GM23338 (cell line): Measurements from ENCODE around the gene EPHA3. TPM values are rescaled to one million over a fixed set of nuclear protein-coding genes. Genes with fewer than 3 reads are reported as not detected.

Experiments
- ATAC-seq: fragments of 200-7000 bp; cut with Tn5 transposase; 3 replicates; pipeline ENCODE4 v1.9.1; 2020
- DNase-seq: peaks from one replicate; pipeline ENCODE4 v3.0.0-alpha.2; 2015; ENCODE audit warnings: low spot score
- H2AFZ ChIP-seq: fragments of 200-600 bp; sonication (generic); 2 replicates; pipeline ENCODE4 v1.8.0; 2016; ENCODE audit warnings: antibody characterized with exemption, mild to moderate bottlenecking, moderate library complexity
- H3F3A ChIP-seq: fragments of 200-600 bp; sonication (generic); replicated peaks from 2 replicates; pipeline ENCODE4 v1.8.0; 2017; ENCODE audit warnings: antibody characterized with exemption, mixed run types, low read depth
- H3K27ac ChIP-seq: fragments of 200-600 bp; sonication (generic); 2 replicates; pipeline ENCODE4 v1.6.1; 2016; ENCODE audit warnings: low read depth
- H3K27me3 ChIP-seq: fragments of 200-600 bp; sonication (generic); 2 replicates; pipeline ENCODE4 v1.8.0; 2016; ENCODE audit warnings: mild to moderate bottlenecking, mixed run types, moderate library complexity; ENCODE audit not compliant: insufficient read depth
- H3K36me3 ChIP-seq: fragments of 200-600 bp; sonication (generic); 2 replicates; pipeline ENCODE4 v1.8.0; 2016; ENCODE audit warnings: mild to moderate bottlenecking; ENCODE audit not compliant: insufficient read depth
- H3K4me1 ChIP-seq: fragments of 200-600 bp; sonication (generic); 2 replicates; pipeline ENCODE4 v1.8.0; 2016; ENCODE audit warnings: mild to moderate bottlenecking, moderate library complexity; ENCODE audit not compliant: insufficient read depth
- H3K4me2 ChIP-seq: fragments of 200-600 bp; sonication (generic); 2 replicates; pipeline ENCODE4 v1.7.1; 2017; ENCODE audit warnings: mixed run types
- H3K4me3 ChIP-seq: fragments of 200-600 bp; sonication (generic); 2 replicates; pipeline ENCODE4 v1.6.1; 2016; ENCODE audit warnings: mixed run types
- H3K79me2 ChIP-seq: fragments of 200-600 bp; sonication (generic); replicated peaks from 2 replicates; pipeline ENCODE4 v1.8.0; 2017; ENCODE audit warnings: mild to moderate bottlenecking; ENCODE audit not compliant: insufficient read depth
- H3K9me2 ChIP-seq: fragments of 200-600 bp; sonication (generic); 2 replicates; pipeline ENCODE4 v1.8.0; 2017; ENCODE audit not compliant: insufficient read depth
- H4K20me1 ChIP-seq: fragments of 200-600 bp; sonication (generic); replicated peaks from 2 replicates; pipeline ENCODE4 v1.8.0; 2017; ENCODE audit warnings: mild to moderate bottlenecking; ENCODE audit not compliant: insufficient read depth
- H3K27ac Mint-ChIP-seq: 2 replicates; pipeline ENCODE4 v1.8.0; 2020; ENCODE audit warnings: inconsistent platforms, mild to moderate bottlenecking, moderate library complexity, mixed read lengths
- H3K27me3 Mint-ChIP-seq: 3 replicates; pipeline ENCODE4 v1.8.0; 2022; ENCODE audit warnings: low read depth, mild to moderate bottlenecking, moderate library complexity, mixed read lengths, inconsistent platforms; ENCODE audit not compliant: insufficient read depth, poor library complexity
- H3K36me3 Mint-ChIP-seq: 3 replicates; pipeline ENCODE4 v1.8.0; 2021; ENCODE audit warnings: low read depth, mild to moderate bottlenecking, inconsistent platforms, moderate library complexity, mixed read lengths
- H3K4me1 Mint-ChIP-seq: 3 replicates; pipeline ENCODE4 v1.8.0; 2020; ENCODE audit warnings: mild to moderate bottlenecking, inconsistent platforms, mixed read lengths
- H3K4me3 Mint-ChIP-seq: 3 replicates; pipeline ENCODE4 v1.8.0; 2021; ENCODE audit warnings: moderate library complexity, mild to moderate bottlenecking, inconsistent platforms, mixed read lengths
- H3K9me3 Mint-ChIP-seq: 3 replicates; pipeline ENCODE4 v1.8.0; 2020; ENCODE audit warnings: moderate library complexity, mild to moderate bottlenecking, inconsistent platforms, mixed read lengths
- CREB1 ChIP-seq: fragments of 250-450 bp; sonication (Bioruptor Pico); IDR thresholded peaks from 2 replicates; pipeline ENCODE4 v1.5.0; 2020; ENCODE audit warnings: low read depth, mild to moderate bottlenecking, moderate library complexity
- JUNB ChIP-seq: IDR thresholded peaks from one replicate; pipeline ENCODE4 v1.6.1; 2016; ENCODE audit warnings: antibody characterized with exemption; ENCODE audit not compliant: unreplicated experiment
- POLR2AphosphoS5 ChIP-seq: IDR thresholded peaks from 2 replicates; pipeline ENCODE4 v1.6.1; 2016; ENCODE audit warnings: antibody characterized with exemption, low read depth
- ZNF114 ChIP-seq: fragments of 250-450 bp; sonication (Bioruptor Pico); IDR thresholded peaks from 2 replicates; pipeline ENCODE4 v1.5.0; 2020; ENCODE audit warnings: mild to moderate bottlenecking, moderate library complexity
- polyA plus RNA-seq: library from polyadenylated mRNA; unstranded; fragments of >200 nt; fragmentation: Nextera tagmentation; extraction: Ambion mirVana; gene quantifications from 2 replicates; pipeline ENCODE4 v1.2.1, GENCODE V29; 2016
- total RNA-seq: library from RNA; depleted of rRNA; stranded (reverse); fragments of >200 nt; shearing (Covaris generic); gene quantifications from 2 replicates; pipeline ENCODE4 v1.2.3, GENCODE V29; 2014
- TF ChIP-seq, protein P1 (sequence below): IDR thresholded peaks from 2 replicates; pipeline ENCODE4 v1.6.1; 2016; ENCODE audit warnings: antibody characterized with exemption

The EPHA3 gene
- total and polyA plus RNA-seq, 2 experiments from 2014 or later = 0.05 to 0.21 TPM

- TF ChIP-seq, protein P1, sequence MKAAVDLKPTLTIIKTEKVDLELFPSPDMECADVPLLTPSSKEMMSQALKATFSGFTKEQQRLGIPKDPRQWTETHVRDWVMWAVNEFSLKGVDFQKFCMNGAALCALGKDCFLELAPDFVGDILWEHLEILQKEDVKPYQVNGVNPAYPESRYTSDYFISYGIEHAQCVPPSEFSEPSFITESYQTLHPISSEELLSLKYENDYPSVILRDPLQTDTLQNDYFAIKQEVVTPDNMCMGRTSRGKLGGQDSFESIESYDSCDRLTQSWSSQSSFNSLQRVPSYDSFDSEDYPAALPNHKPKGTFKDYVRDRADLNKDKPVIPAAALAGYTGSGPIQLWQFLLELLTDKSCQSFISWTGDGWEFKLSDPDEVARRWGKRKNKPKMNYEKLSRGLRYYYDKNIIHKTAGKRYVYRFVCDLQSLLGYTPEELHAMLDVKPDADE = no peak
These were observed 246.0 kb downstream of the EPHA3 start (continued) for GRCh38 chr3:89353465-89353864.

DNA sequence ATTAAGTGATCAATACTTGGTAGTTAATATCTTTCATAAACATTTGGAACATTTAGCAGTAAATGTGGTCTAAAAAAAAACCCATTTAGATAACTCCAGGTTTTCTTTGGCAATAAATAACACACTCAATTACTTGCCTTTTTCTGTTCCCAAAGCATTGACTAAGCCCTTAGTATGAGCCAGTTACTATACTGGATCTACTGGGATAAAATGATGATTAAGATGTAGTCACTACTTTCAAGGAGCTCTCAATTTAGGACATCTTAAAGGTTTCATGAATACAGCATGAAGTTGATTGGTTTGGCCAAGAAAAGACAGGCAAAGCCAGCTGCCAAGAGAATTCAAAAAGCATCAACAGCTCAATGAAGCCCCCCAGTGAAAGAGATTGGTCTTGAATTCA lies 250.9 kb downstream of the EPHA3 start:
- ATAC-seq (no peak), DNase-seq (no peak)
- Histone ChIP-seq H3F3A (no peaks in the 10 kb centered on the region), H3K4me1 (no peaks in the 10 kb centered on the region), H3K4me3 (no peak overlapping the region), H3K27ac (no peak overlapping the region), H4K20me1 (no peaks in the 10 kb centered on the region), H3K36me3 (no peaks in the 10 kb centered on the region), H2AFZ (no peak overlapping the region), H3K79me2 (no peaks in the 10 kb centered on the region), H3K9me2 (no peaks in the 10 kb centered on the region), H3K4me2 (no peak overlapping the region), H3K27me3 (no peaks in the 10 kb centered on the region)
- TF ChIP-seq ZNF114 (no peak), CREB1 (CRISPR knock-in tag) (no peak), JUNB (no peak), POLR2AphosphoS5 (no peak)
- no peaks in the 10 kb centered on the region for H3K9me3 Mint-ChIP-seq
- no peak overlapping the region for H3K27ac Mint-ChIP-seq
- no peak overlapping the region for H3K4me3 Mint-ChIP-seq
- H3K36me3 Mint-ChIP-seq = no peaks in the 10 kb centered on the region; the same call in 2 of the 3 replicates
- peaks cover 3% of the 10 kb centered on the region; the same call in 2 of the 3 replicates for H3K4me1 Mint-ChIP-seq
- no peaks in the 10 kb centered on the region for H3K27me3 Mint-ChIP-seq

DNA sequence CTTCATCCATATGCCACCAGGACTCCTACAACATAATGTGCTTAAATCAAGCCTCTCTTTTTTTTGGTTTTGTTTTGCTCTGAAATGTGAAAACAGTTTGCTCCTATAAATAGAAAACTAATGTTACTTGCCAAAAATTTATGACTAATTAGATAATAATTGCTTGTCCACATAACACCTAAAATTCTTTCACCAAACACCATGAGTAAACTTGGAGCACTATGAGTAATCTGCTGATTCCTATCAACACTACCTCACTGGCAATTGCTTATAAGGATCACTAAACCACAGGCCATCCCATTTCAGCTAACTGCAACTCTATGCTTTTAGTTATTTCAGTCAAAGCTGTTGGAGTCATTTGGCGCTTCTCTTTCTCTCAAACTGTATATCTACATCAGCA lies 252.7 kb downstream of the EPHA3 start:
- H3K4me3 ChIP-seq = no peak overlapping the region
- H3K36me3 Mint-ChIP-seq = no peaks in the 10 kb centered on the region; the same call in 2 of the 3 replicates
- H3F3A ChIP-seq = no peaks in the 10 kb centered on the region
- H3K27me3 ChIP-seq = no peaks in the 10 kb centered on the region
- no peaks in the 10 kb centered on the region for H3K4me1 ChIP-seq
- no peak overlapping the region for H3K4me2 ChIP-seq
- TF ChIP-seq ZNF114 (no peak), CREB1 (CRISPR knock-in tag) (no peak), JUNB (no peak)
- TF ChIP-seq, protein P1 = no peak
- no peak overlapping the region for H3K27ac ChIP-seq
- no peaks in the 10 kb centered on the region for H3K36me3 ChIP-seq
- H4K20me1 ChIP-seq = no peaks in the 10 kb centered on the region
- H3K9me3 Mint-ChIP-seq = no peaks in the 10 kb centered on the region
- H3K9me2 ChIP-seq = no peaks in the 10 kb centered on the region
- ATAC-seq = no peak
- no peak for DNase-seq
- no peaks in the 10 kb centered on the region for H3K79me2 ChIP-seq
- peaks cover 3% of the 10 kb centered on the region; the same call in 2 of the 3 replicates for H3K4me1 Mint-ChIP-seq
- H3K27ac Mint-ChIP-seq = no peak overlapping the region
- H3K4me3 Mint-ChIP-seq = no peak overlapping the region
- H2AFZ ChIP-seq = 0 out of 2 replicates have a peak overlapping the region, but pooled peaks have one; percentile 28
- no peaks in the 10 kb centered on the region for H3K27me3 Mint-ChIP-seq

- no peaks in the 10 kb centered on the region for H4K20me1 ChIP-seq
- H3K4me2 ChIP-seq = no peak overlapping the region
- Mint-ChIP-seq H3K9me3 (no peaks in the 10 kb centered on the region), H3K27me3 (no peaks in the 10 kb centered on the region), H3K4me1 (peaks cover 3% of the 10 kb centered on the region; the same call in 2 of the 3 replicates), H3K27ac (no peak overlapping the region), H3K36me3 (no peaks in the 10 kb centered on the region), H3K4me3 (no peak overlapping the region)
- H3K4me3 ChIP-seq = no peak overlapping the region
- no peak overlapping the region for H3K27ac ChIP-seq
- DNase-seq = no peak
- no peaks in the 10 kb centered on the region for H3K79me2 ChIP-seq
- H3F3A ChIP-seq = no peaks in the 10 kb centered on the region
- peaks cover 4% of the 10 kb centered on the region; the same call in 1 of the 2 replicates for H3K9me2 ChIP-seq
- peak overlapping the region; percentile 75 for H2AFZ ChIP-seq
- no peaks in the 10 kb centered on the region for H3K36me3 ChIP-seq
- TF ChIP-seq POLR2AphosphoS5 (no peak), CREB1 (CRISPR knock-in tag) (no peak), JUNB (no peak)
- no peaks in the 10 kb centered on the region for H3K27me3 ChIP-seq
- no peaks in the 10 kb centered on the region for H3K4me1 ChIP-seq
- no peak for ATAC-seq
These were observed 255.1 kb downstream of the EPHA3 start for GRCh38 chr3:89362496-89362895.
